Ishikawa (cell line): Measurements from ENCODE around the gene KLHL35.

ENCODE experiments used
- CEBPB ChIP-seq: IDR thresholded peaks from 2 replicates; pipeline ENCODE4 v1.6.1; 2012
- CREB1 ChIP-seq: IDR thresholded peaks from 2 replicates; pipeline ENCODE4 v1.6.1; 2012; ENCODE audit warnings: low read depth
- EGR1 ChIP-seq: IDR thresholded peaks from 2 replicates; pipeline ENCODE4 v1.6.1; 2012
- EP300 ChIP-seq: IDR thresholded peaks from 2 replicates; pipeline ENCODE4 v1.6.1; 2012; ENCODE audit warnings: borderline replicate concordance
- FOXM1 ChIP-seq: IDR thresholded peaks from 2 replicates; pipeline ENCODE4 v1.6.1; 2012; ENCODE audit warnings: low read depth, borderline replicate concordance
- NFIC ChIP-seq: IDR thresholded peaks from 2 replicates; pipeline ENCODE4 v1.6.1; 2012
- RAD21 ChIP-seq: IDR thresholded peaks from 2 replicates; pipeline ENCODE4 v1.6.1; 2012; ENCODE audit warnings: low read depth
- TAF1 ChIP-seq: IDR thresholded peaks from 2 replicates; pipeline ENCODE4 v1.6.1; 2012; ENCODE audit warnings: low read depth, mild to moderate bottlenecking
- TCF12 ChIP-seq: IDR thresholded peaks from 2 replicates; pipeline ENCODE4 v1.6.1; 2012; ENCODE audit warnings: low read depth
- TEAD4 ChIP-seq: IDR thresholded peaks from 2 replicates; pipeline ENCODE4 v1.6.1; 2012
- TF ChIP-seq, protein P1 (sequence below): IDR thresholded peaks from 2 replicates; pipeline ENCODE4 v1.6.1; 2012
- TF ChIP-seq, protein P2 (sequence below): IDR thresholded peaks from 2 replicates; pipeline ENCODE4 v1.6.1; 2012; ENCODE audit warnings: low read depth, mild to moderate bottlenecking
- TF ChIP-seq, protein P3 (sequence below): IDR thresholded peaks from 2 replicates; pipeline ENCODE4 v1.6.1; 2012

DNA sequence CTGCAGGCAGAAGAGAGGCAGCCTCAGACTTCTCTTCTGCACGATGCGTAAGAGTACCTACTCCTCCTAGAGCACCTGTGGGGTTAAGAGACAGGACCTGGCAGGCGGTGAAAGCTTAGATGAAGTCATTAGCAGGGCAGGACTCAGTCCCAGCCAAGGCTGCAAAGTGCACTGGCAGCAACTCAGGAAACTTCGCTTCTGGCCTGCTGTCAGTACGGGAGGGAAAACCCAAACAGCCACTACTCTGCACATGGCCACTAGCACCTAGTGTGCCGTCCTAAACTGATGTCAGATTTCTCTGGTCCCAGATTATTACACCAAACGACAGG lies 8.8 kb upstream of the KLHL35 start:
- TF ChIP-seq TEAD4, result no peak
- no peak for TF ChIP-seq CEBPB
- TF ChIP-seq, protein P1, sequence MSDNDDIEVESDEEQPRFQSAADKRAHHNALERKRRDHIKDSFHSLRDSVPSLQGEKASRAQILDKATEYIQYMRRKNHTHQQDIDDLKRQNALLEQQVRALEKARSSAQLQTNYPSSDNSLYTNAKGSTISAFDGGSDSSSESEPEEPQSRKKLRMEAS, result no peak
- TF ChIP-seq RAD21, result no peak
- TF ChIP-seq NFIC, result no peak
- TF ChIP-seq TAF1, result no peak
- TF ChIP-seq FOXM1, result no peak
- TF ChIP-seq TCF12, result no peak
- no peak for TF ChIP-seq CREB1
- TF ChIP-seq, protein P2, sequence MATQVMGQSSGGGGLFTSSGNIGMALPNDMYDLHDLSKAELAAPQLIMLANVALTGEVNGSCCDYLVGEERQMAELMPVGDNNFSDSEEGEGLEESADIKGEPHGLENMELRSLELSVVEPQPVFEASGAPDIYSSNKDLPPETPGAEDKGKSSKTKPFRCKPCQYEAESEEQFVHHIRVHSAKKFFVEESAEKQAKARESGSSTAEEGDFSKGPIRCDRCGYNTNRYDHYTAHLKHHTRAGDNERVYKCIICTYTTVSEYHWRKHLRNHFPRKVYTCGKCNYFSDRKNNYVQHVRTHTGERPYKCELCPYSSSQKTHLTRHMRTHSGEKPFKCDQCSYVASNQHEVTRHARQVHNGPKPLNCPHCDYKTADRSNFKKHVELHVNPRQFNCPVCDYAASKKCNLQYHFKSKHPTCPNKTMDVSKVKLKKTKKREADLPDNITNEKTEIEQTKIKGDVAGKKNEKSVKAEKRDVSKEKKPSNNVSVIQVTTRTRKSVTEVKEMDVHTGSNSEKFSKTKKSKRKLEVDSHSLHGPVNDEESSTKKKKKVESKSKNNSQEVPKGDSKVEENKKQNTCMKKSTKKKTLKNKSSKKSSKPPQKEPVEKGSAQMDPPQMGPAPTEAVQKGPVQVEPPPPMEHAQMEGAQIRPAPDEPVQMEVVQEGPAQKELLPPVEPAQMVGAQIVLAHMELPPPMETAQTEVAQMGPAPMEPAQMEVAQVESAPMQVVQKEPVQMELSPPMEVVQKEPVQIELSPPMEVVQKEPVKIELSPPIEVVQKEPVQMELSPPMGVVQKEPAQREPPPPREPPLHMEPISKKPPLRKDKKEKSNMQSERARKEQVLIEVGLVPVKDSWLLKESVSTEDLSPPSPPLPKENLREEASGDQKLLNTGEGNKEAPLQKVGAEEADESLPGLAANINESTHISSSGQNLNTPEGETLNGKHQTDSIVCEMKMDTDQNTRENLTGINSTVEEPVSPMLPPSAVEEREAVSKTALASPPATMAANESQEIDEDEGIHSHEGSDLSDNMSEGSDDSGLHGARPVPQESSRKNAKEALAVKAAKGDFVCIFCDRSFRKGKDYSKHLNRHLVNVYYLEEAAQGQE, result no peak
- TF ChIP-seq EGR1, result no peak
- TF ChIP-seq, protein P3, sequence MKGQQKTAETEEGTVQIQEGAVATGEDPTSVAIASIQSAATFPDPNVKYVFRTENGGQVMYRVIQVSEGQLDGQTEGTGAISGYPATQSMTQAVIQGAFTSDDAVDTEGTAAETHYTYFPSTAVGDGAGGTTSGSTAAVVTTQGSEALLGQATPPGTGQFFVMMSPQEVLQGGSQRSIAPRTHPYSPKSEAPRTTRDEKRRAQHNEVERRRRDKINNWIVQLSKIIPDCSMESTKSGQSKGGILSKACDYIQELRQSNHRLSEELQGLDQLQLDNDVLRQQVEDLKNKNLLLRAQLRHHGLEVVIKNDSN, result no peak
- no peak for TF ChIP-seq EP300
